Breast epithelium (tissue), 3 donors: ENCODE measurements around the gene PCDHB12.
"Not testable (repeated sequence)": the region's sequence is repeated elsewhere in the genome, so short reads cannot be mapped to it uniquely, and the experiment has no call there.

Experiments used
- POLR2AphosphoS5 ChIP-seq, 3 donors: sonication (generic); formaldehyde crosslinking; IDR thresholded peaks; one replicate each; pipeline ENCODE4 v1.6.1; 2017; ENCODE audit warnings: antibody characterized with exemption in 3 of 3
- TF ChIP-seq, protein P1 (sequence below), 3 donors: fragments of 450-650 bp; IDR thresholded peaks; one replicate each; pipeline ENCODE4 v1.5.1; 2016 to 2017; ENCODE audit warnings: antibody characterized with exemption in 3 of 3, mild to moderate bottlenecking in 3 of 3, moderate library complexity in 3 of 3

DNA sequence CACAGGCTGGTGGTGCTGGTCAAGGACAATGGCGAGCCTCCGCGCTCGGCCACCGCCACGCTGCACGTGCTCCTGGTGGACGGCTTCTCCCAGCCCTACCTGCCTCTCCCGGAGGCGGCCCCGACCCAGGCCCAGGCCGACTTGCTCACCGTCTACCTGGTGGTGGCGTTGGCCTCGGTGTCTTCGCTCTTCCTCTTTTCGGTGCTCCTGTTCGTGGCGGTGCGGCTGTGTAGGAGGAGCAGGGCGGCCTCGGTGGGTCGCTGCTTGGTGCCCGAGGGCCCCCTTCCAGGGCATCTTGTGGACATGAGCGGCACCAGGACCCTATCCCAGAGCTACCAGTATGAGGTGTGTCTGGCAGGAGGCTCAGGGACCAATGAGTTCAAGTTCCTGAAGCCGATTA is 7.5 kb downstream of the PCDHB12 start:
- not testable (repeated sequence) for TF ChIP-seq POLR2AphosphoS5 (IDR thresholded peaks at IDR 0.05)
- TF ChIP-seq, protein P1, sequence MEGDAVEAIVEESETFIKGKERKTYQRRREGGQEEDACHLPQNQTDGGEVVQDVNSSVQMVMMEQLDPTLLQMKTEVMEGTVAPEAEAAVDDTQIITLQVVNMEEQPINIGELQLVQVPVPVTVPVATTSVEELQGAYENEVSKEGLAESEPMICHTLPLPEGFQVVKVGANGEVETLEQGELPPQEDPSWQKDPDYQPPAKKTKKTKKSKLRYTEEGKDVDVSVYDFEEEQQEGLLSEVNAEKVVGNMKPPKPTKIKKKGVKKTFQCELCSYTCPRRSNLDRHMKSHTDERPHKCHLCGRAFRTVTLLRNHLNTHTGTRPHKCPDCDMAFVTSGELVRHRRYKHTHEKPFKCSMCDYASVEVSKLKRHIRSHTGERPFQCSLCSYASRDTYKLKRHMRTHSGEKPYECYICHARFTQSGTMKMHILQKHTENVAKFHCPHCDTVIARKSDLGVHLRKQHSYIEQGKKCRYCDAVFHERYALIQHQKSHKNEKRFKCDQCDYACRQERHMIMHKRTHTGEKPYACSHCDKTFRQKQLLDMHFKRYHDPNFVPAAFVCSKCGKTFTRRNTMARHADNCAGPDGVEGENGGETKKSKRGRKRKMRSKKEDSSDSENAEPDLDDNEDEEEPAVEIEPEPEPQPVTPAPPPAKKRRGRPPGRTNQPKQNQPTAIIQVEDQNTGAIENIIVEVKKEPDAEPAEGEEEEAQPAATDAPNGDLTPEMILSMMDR (IDR thresholded peaks at IDR 0.05): not testable (repeated sequence)
